ENCODE measurements around the gene KIF4A. TPM values are rescaled to one million over a fixed set of nuclear protein-coding genes. Genes with fewer than 3 reads are reported as not detected.

KIF4A gene
- total and polyA plus RNA-seq, 10 of the 15 experiments (the other 5 are each of a cell fraction or from before 2014, with no cell fraction given), result 10.8 to 28.8 (median 22.5) TPM

DNA sequence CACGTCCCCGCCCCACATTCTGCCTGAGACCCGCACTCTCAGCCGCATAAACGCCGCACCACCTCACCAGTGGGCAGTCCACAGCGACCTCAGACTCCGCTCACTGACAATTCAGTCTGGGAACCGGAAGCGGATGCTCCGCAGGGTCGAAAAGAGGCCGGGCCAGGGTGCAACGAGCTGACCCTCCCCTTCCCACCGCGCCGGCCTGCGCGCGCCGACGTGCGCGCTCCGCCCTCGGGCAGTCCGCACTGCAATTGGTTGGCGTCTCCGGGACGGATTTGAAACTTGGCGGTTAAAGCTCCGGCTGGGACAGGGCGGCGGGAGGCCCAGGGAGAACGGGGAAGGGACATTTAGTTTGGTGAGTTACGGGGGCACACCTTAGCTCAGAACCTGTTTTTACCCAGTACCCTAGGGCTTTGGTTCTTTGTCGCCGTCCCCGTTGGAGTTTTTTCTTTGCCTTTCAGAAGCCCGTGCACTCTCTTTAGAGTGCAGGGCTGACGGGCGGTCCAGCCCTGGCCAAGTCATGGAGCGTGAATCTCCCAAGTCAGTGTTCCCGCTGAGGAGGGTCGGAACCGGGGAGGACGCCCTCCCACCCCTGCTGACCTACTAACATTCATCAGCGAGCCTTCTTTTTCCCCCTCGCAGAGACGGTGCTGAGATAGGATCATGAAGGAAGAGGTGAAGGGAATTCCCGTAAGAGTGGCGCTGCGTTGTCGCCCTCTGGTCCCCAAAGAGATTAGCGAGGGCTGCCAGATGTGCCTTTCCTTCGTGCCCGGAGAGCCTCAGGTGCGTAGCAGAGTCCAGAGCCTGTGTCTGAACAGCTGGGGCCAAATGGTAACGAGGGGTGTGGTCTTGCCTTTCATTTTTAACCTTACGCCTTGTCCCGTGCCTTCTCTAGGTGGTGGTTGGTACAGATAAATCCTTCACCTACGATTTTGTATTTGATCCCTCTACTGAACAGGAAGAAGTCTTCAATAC, at the start of gene KIF4A, which contains the start of gene PDZD11 (continued):
- TF ChIP-seq, protein P1, sequence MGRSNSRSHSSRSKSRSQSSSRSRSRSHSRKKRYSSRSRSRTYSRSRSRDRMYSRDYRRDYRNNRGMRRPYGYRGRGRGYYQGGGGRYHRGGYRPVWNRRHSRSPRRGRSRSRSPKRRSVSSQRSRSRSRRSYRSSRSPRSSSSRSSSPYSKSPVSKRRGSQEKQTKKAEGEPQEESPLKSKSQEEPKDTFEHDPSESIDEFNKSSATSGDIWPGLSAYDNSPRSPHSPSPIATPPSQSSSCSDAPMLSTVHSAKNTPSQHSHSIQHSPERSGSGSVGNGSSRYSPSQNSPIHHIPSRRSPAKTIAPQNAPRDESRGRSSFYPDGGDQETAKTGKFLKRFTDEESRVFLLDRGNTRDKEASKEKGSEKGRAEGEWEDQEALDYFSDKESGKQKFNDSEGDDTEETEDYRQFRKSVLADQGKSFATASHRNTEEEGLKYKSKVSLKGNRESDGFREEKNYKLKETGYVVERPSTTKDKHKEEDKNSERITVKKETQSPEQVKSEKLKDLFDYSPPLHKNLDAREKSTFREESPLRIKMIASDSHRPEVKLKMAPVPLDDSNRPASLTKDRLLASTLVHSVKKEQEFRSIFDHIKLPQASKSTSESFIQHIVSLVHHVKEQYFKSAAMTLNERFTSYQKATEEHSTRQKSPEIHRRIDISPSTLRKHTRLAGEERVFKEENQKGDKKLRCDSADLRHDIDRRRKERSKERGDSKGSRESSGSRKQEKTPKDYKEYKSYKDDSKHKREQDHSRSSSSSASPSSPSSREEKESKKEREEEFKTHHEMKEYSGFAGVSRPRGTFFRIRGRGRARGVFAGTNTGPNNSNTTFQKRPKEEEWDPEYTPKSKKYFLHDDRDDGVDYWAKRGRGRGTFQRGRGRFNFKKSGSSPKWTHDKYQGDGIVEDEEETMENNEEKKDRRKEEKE (IDR thresholded peaks at IDR 0.05), result no peak
- no peak for TF ChIP-seq DPF2 (IDR thresholded peaks at IDR 0.05)
- no peak for TF ChIP-seq WRNIP1 (IDR thresholded peaks at IDR 0.05; ENCODE audit: borderline replicate concordance, low read depth, low read length)
- TF ChIP-seq, protein P2, sequence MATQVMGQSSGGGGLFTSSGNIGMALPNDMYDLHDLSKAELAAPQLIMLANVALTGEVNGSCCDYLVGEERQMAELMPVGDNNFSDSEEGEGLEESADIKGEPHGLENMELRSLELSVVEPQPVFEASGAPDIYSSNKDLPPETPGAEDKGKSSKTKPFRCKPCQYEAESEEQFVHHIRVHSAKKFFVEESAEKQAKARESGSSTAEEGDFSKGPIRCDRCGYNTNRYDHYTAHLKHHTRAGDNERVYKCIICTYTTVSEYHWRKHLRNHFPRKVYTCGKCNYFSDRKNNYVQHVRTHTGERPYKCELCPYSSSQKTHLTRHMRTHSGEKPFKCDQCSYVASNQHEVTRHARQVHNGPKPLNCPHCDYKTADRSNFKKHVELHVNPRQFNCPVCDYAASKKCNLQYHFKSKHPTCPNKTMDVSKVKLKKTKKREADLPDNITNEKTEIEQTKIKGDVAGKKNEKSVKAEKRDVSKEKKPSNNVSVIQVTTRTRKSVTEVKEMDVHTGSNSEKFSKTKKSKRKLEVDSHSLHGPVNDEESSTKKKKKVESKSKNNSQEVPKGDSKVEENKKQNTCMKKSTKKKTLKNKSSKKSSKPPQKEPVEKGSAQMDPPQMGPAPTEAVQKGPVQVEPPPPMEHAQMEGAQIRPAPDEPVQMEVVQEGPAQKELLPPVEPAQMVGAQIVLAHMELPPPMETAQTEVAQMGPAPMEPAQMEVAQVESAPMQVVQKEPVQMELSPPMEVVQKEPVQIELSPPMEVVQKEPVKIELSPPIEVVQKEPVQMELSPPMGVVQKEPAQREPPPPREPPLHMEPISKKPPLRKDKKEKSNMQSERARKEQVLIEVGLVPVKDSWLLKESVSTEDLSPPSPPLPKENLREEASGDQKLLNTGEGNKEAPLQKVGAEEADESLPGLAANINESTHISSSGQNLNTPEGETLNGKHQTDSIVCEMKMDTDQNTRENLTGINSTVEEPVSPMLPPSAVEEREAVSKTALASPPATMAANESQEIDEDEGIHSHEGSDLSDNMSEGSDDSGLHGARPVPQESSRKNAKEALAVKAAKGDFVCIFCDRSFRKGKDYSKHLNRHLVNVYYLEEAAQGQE (IDR thresholded peaks at IDR 0.05; ENCODE audit: low read depth, low read length), result no peak
- 0 out of 2 replicates have a peak, but pooled peaks have one; percentile 24 for TF ChIP-seq CREM (IDR thresholded peaks at IDR 0.05; ENCODE audit: low read depth)
- TF ChIP-seq SMAD5 (IDR thresholded peaks at IDR 0.05; ENCODE audit: low read depth), result no peak
- TF ChIP-seq TCF7 (IDR thresholded peaks at IDR 0.05; ENCODE audit: borderline replicate concordance), result no peak
- no peak for TF ChIP-seq ZNF274 (IDR thresholded peaks at IDR 0.05; ENCODE audit: insufficient read depth, insufficient read length)
- no peak for TF ChIP-seq BCL11A (IDR thresholded peaks at IDR 0.05; ENCODE audit: low read depth, low read length)
- no peak for TF ChIP-seq EZH2 (IDR thresholded peaks at IDR 0.05; ENCODE audit: borderline replicate concordance, control insufficient read depth, low read depth, low read length)
- TF ChIP-seq BMI1 (IDR thresholded peaks at IDR 0.05; ENCODE audit: borderline replicate concordance), result no peak
- no peak for TF ChIP-seq IRF5 (IDR thresholded peaks at IDR 0.05; ENCODE audit: borderline replicate concordance)
- no peak for TF ChIP-seq PBX3 (IDR thresholded peaks at IDR 0.05; ENCODE audit: insufficient replicate concordance, low read depth, low read length)
- no peak for TF ChIP-seq IRF3 (IDR thresholded peaks at IDR 0.05)
- TF ChIP-seq HCFC1 (IDR thresholded peaks at IDR 0.05; ENCODE audit: low read length), result no peak
- TF ChIP-seq TCF12 (IDR thresholded peaks at IDR 0.05; ENCODE audit: low read depth, low read length), result 0 out of 2 replicates have a peak, but pooled peaks have one; percentile 7
- TF ChIP-seq, protein P3, sequence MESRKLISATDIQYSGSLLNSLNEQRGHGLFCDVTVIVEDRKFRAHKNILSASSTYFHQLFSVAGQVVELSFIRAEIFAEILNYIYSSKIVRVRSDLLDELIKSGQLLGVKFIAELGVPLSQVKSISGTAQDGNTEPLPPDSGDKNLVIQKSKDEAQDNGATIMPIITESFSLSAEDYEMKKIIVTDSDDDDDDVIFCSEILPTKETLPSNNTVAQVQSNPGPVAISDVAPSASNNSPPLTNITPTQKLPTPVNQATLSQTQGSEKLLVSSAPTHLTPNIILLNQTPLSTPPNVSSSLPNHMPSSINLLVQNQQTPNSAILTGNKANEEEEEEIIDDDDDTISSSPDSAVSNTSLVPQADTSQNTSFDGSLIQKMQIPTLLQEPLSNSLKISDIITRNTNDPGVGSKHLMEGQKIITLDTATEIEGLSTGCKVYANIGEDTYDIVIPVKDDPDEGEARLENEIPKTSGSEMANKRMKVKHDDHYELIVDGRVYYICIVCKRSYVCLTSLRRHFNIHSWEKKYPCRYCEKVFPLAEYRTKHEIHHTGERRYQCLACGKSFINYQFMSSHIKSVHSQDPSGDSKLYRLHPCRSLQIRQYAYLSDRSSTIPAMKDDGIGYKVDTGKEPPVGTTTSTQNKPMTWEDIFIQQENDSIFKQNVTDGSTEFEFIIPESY (IDR thresholded peaks at IDR 0.05), result no peak

Measured in GM12878 (cell line).